Stimulated activated CD8-positive, alpha-beta memory T cell treated with anti-CD3 and anti-CD28 coated beads, Interleukin-12 subunit alpha, Interleukin-12 subunit beta, amount 100 ng/mL, for 24 hours (primary cell): ENCODE results near the gene ANO2.
"Not testable (repeated sequence)": the region's sequence is repeated elsewhere in the genome, so short reads cannot be mapped to it uniquely, and the experiment has no call there.

Source experiments
- DNase-seq: peaks from one replicate; pipeline ENCODE4 v3.0.0-alpha.2; 2020; ENCODE audit errors: extremely low read depth

The ANO2 gene

GRCh38 chr12:5887819-5888218 lies 57.2 kb downstream of the ANO2 start:
- not testable (repeated sequence) for DNase-seq

- no peak for DNase-seq
These were observed 60.2 kb downstream of the ANO2 start for GRCh38 chr12:5884866-5885265.

GRCh38 chr12:5884285-5884684 lies 60.8 kb downstream of the ANO2 start:
- no peak for DNase-seq

GRCh38 chr12:5882511-5883190 lies 62.4 kb downstream of the ANO2 start:
- no peak for DNase-seq

- no peak for DNase-seq
These were observed 63.4 kb downstream of the ANO2 start for GRCh38 chr12:5881666-5882065.

- DNase-seq = no peak
These were observed 63.9 kb downstream of the ANO2 start for GRCh38 chr12:5881101-5881606.

GRCh38 chr12:5875851-5876250 lies 69.2 kb downstream of the ANO2 start:
- DNase-seq = no peak

GRCh38 chr12:5874514-5874913 lies 70.5 kb downstream of the ANO2 start:
- DNase-seq = no peak

GRCh38 chr12:5873281-5873919 lies 71.7 kb downstream of the ANO2 start:
- DNase-seq = no peak

- DNase-seq = no peak
These were observed 72.3 kb downstream of the ANO2 start for GRCh38 chr12:5872745-5873144.

GRCh38 chr12:5871741-5872140 lies 73.3 kb downstream of the ANO2 start:
- DNase-seq = no peak

- no peak for DNase-seq
These were observed 74.9 kb downstream of the ANO2 start for GRCh38 chr12:5870183-5870582.

- no peak for DNase-seq
These were observed 76.3 kb downstream of the ANO2 start for GRCh38 chr12:5868625-5869295.

GRCh38 chr12:5865397-5865796 lies 79.7 kb downstream of the ANO2 start:
- DNase-seq = no peak

GRCh38 chr12:5864972-5865371 lies 80.1 kb downstream of the ANO2 start:
- DNase-seq = no peak

GRCh38 chr12:5864301-5864700 lies 80.8 kb downstream of the ANO2 start:
- DNase-seq = no peak

- DNase-seq = no peak
These were observed 83.6 kb downstream of the ANO2 start for GRCh38 chr12:5861416-5861815.

GRCh38 chr12:5856692-5857091 lies 88.4 kb downstream of the ANO2 start:
- no peak for DNase-seq

- no peak for DNase-seq
These were observed 98.1 kb downstream of the ANO2 start for GRCh38 chr12:5846950-5847349.

GRCh38 chr12:5840944-5841343 lies 104.1 kb downstream of the ANO2 start:
- DNase-seq = no peak

GRCh38 chr12:5830111-5830510 lies 114.9 kb downstream of the ANO2 start:
- no peak for DNase-seq

GRCh38 chr12:5827591-5827990 lies 117.5 kb downstream of the ANO2 start:
- no peak for DNase-seq

GRCh38 chr12:5825761-5826160 lies 119.3 kb downstream of the ANO2 start:
- not testable (repeated sequence) for DNase-seq
